Activated T-cell treated with anti-CD3 and anti-CD28 coated beads, Interleukin-2, amount 50 U/mL, for 24 hours (primary cell): ENCODE measurements around the gene HTRA3.

ENCODE experiments used
- DNase-seq: peaks from one replicate; pipeline ENCODE4 v3.0.0-alpha.2; 2020
- H3K27ac Mint-ChIP-seq: 2 replicates; pipeline ENCODE4 v1.8.0; 2020; ENCODE audit warnings: mild to moderate bottlenecking, mixed read lengths
- H3K27me3 Mint-ChIP-seq: 2 replicates; pipeline ENCODE4 v1.8.0; 2020; ENCODE audit warnings: mixed read lengths
- H3K36me3 Mint-ChIP-seq: 2 replicates; pipeline ENCODE4 v1.8.0; 2020; ENCODE audit warnings: low read depth, mixed read lengths
- H3K4me1 Mint-ChIP-seq: 2 replicates; pipeline ENCODE4 v1.8.0; 2020; ENCODE audit warnings: low read depth, mixed read lengths
- H3K4me3 Mint-ChIP-seq: 2 replicates; pipeline ENCODE4 v1.8.0; 2020; ENCODE audit warnings: mild to moderate bottlenecking, moderate library complexity, mixed read lengths
- H3K9me3 Mint-ChIP-seq: 2 replicates; pipeline ENCODE4 v1.8.0; 2020; ENCODE audit warnings: mixed read lengths

Gene HTRA3

GRCh38 chr4:8265171-8265929, 4.2 kb upstream of the HTRA3 start:
- peaks cover 22% of the 10 kb centered on the region for H3K27me3 Mint-ChIP-seq
- H3K36me3 Mint-ChIP-seq: no peaks in the 10 kb centered on the region
- no peak for DNase-seq
- H3K9me3 Mint-ChIP-seq: no peaks in the 10 kb centered on the region
- H3K4me1 Mint-ChIP-seq: no peaks in the 10 kb centered on the region
- H3K27ac Mint-ChIP-seq: no peak overlapping the region
- no peak overlapping the region for H3K4me3 Mint-ChIP-seq

- Mint-ChIP-seq H3K36me3 (no peaks in the 10 kb centered on the region), H3K9me3 (no peaks in the 10 kb centered on the region), H3K4me3 (no peak overlapping the region), H3K27me3 (peaks cover 29% of the 10 kb centered on the region), H3K27ac (no peak overlapping the region), H3K4me1 (no peaks in the 10 kb centered on the region)
- no peak for DNase-seq
Observed at GRCh38 chr4:8266088-8266487, 3.5 kb upstream of the HTRA3 start.

- Mint-ChIP-seq H3K9me3 (no peaks in the 10 kb centered on the region), H3K4me1 (no peaks in the 10 kb centered on the region), H3K27me3 (peaks cover 33% of the 10 kb centered on the region), H3K27ac (no peak overlapping the region), H3K4me3 (no peak overlapping the region), H3K36me3 (no peaks in the 10 kb centered on the region)
- DNase-seq: no peak
Observed at GRCh38 chr4:8266508-8266907, 3.0 kb upstream of the HTRA3 start.

GRCh38 chr4:8267077-8267476, 2.5 kb upstream of the HTRA3 start:
- Mint-ChIP-seq H3K36me3 (no peaks in the 10 kb centered on the region), H3K27ac (no peak overlapping the region), H3K4me3 (no peak overlapping the region), H3K27me3 (peaks cover 39% of the 10 kb centered on the region), H3K9me3 (no peaks in the 10 kb centered on the region), H3K4me1 (no peaks in the 10 kb centered on the region)
- DNase-seq: peak; percentile 32

- Mint-ChIP-seq H3K4me1 (no peaks in the 10 kb centered on the region), H3K27ac (no peak overlapping the region), H3K4me3 (no peak overlapping the region), H3K9me3 (no peaks in the 10 kb centered on the region), H3K27me3 (peaks cover 43% of the 10 kb centered on the region), H3K36me3 (no peaks in the 10 kb centered on the region)
- no peak for DNase-seq
Observed at GRCh38 chr4:8268211-8268610, 1.3 kb upstream of the HTRA3 start.

GRCh38 chr4:8268901-8269534, 536 bp upstream of the HTRA3 start:
- Mint-ChIP-seq H3K4me1 (no peaks in the 10 kb centered on the region), H3K4me3 (no peak overlapping the region), H3K27ac (no peak overlapping the region), H3K36me3 (no peaks in the 10 kb centered on the region), H3K27me3 (peaks cover 50% of the 10 kb centered on the region), H3K9me3 (no peaks in the 10 kb centered on the region)
- no peak for DNase-seq

GRCh38 chr4:8270418-8270771, 841 bp downstream of the HTRA3 start:
- no peaks in the 10 kb centered on the region for H3K36me3 Mint-ChIP-seq
- no peak overlapping the region for H3K4me3 Mint-ChIP-seq
- no peaks in the 10 kb centered on the region for H3K9me3 Mint-ChIP-seq
- DNase-seq: no peak
- no peak overlapping the region for H3K27ac Mint-ChIP-seq
- peaks cover 58% of the 10 kb centered on the region for H3K27me3 Mint-ChIP-seq
- no peaks in the 10 kb centered on the region for H3K4me1 Mint-ChIP-seq

GRCh38 chr4:8270912-8271815, 1.6 kb downstream of the HTRA3 start:
- no peaks in the 10 kb centered on the region for H3K4me1 Mint-ChIP-seq
- peaks cover 59% of the 10 kb centered on the region for H3K27me3 Mint-ChIP-seq
- no peaks in the 10 kb centered on the region for H3K9me3 Mint-ChIP-seq
- no peak overlapping the region for H3K27ac Mint-ChIP-seq
- no peaks in the 10 kb centered on the region for H3K36me3 Mint-ChIP-seq
- H3K4me3 Mint-ChIP-seq: no peak overlapping the region
- no peak for DNase-seq

- no peaks in the 10 kb centered on the region for H3K4me1 Mint-ChIP-seq
- no peak overlapping the region for H3K27ac Mint-ChIP-seq
- no peaks in the 10 kb centered on the region for H3K36me3 Mint-ChIP-seq
- no peak for DNase-seq
- H3K4me3 Mint-ChIP-seq: no peak overlapping the region
- H3K27me3 Mint-ChIP-seq: peaks cover 59% of the 10 kb centered on the region
- no peaks in the 10 kb centered on the region for H3K9me3 Mint-ChIP-seq
Observed at GRCh38 chr4:8271821-8272220, 2.3 kb downstream of the HTRA3 start.

- DNase-seq: no peak
- Mint-ChIP-seq H3K27ac (no peak overlapping the region), H3K9me3 (no peaks in the 10 kb centered on the region), H3K27me3 (peaks cover 56% of the 10 kb centered on the region), H3K4me3 (no peak overlapping the region), H3K4me1 (no peaks in the 10 kb centered on the region), H3K36me3 (no peaks in the 10 kb centered on the region)
Observed at GRCh38 chr4:8272472-8273428, 3.2 kb downstream of the HTRA3 start.

GRCh38 chr4:8273450-8273849, 3.9 kb downstream of the HTRA3 start:
- Mint-ChIP-seq H3K4me3 (no peak overlapping the region), H3K4me1 (no peaks in the 10 kb centered on the region), H3K36me3 (no peaks in the 10 kb centered on the region), H3K27ac (no peak overlapping the region), H3K9me3 (no peaks in the 10 kb centered on the region), H3K27me3 (peaks cover 50% of the 10 kb centered on the region)
- DNase-seq: no peak

GRCh38 chr4:8274066-8274652, 4.6 kb downstream of the HTRA3 start:
- Mint-ChIP-seq H3K27me3 (peaks cover 43% of the 10 kb centered on the region), H3K9me3 (no peaks in the 10 kb centered on the region), H3K4me1 (no peaks in the 10 kb centered on the region), H3K36me3 (no peaks in the 10 kb centered on the region), H3K4me3 (no peak overlapping the region), H3K27ac (no peak overlapping the region)
- DNase-seq: no peak

GRCh38 chr4:8274765-8275547, 5.4 kb downstream of the HTRA3 start:
- Mint-ChIP-seq H3K27ac (no peak overlapping the region), H3K27me3 (peaks cover 41% of the 10 kb centered on the region), H3K4me3 (no peak overlapping the region), H3K36me3 (no peaks in the 10 kb centered on the region), H3K9me3 (no peaks in the 10 kb centered on the region), H3K4me1 (no peaks in the 10 kb centered on the region)
- DNase-seq: no peak
